CD4-positive, alpha-beta T cell treated with Interleukin-4 for 1 hour (primary cell): ENCODE measurements around the gene EHHADH.
"Not testable (repeated sequence)": the region's sequence is repeated elsewhere in the genome, so short reads cannot be mapped to it uniquely, and the experiment has no call there.

Experiments used
- DNase-seq, 2 donors: peaks; one replicate each; pipeline ENCODE4 v3.0.0-alpha.2; 2020 to 2022

The EHHADH gene

GRCh38 chr3:185253645-185254410 lies at the start of gene EHHADH:
TSS of gene EHHADH (minus strand) at chr3:185254049. CDS start at chr3:185254022, 27 bp downstream.
- DNase-seq: peak; percentile 50 to 51

GRCh38 chr3:185299918-185300426 lies 46.1 kb upstream of the EHHADH start:
- not testable (repeated sequence) for DNase-seq

GRCh38 chr3:185297867-185298266 lies 44.0 kb upstream of the EHHADH start:
- no peak for DNase-seq

- no peak for DNase-seq
Observed at GRCh38 chr3:185292238-185292637, 38.4 kb upstream of the EHHADH start.

- DNase-seq: no peak
Observed at GRCh38 chr3:185290266-185290665, 36.4 kb upstream of the EHHADH start.

GRCh38 chr3:185283374-185283935 lies 29.6 kb upstream of the EHHADH start:
- DNase-seq: no peak

GRCh38 chr3:185282696-185283373 lies 29.0 kb upstream of the EHHADH start:
- DNase-seq: peak; percentile 94 to 95

- DNase-seq: peak in 1 of 2 donors; percentile 32
Observed at GRCh38 chr3:185280572-185281365, 26.9 kb upstream of the EHHADH start.

- no peak for DNase-seq
Observed at GRCh38 chr3:185279587-185280138, 25.8 kb upstream of the EHHADH start.

- no peak for DNase-seq
Observed at GRCh38 chr3:185276415-185276814, 22.6 kb upstream of the EHHADH start.

- DNase-seq: no peak
Observed at GRCh38 chr3:185272033-185272432, 18.2 kb upstream of the EHHADH start.

- no peak for DNase-seq
Observed at GRCh38 chr3:185270956-185271332, 17.1 kb upstream of the EHHADH start.

GRCh38 chr3:185270262-185270955 lies 16.6 kb upstream of the EHHADH start:
- DNase-seq: no peak

GRCh38 chr3:185268194-185268962 lies 14.5 kb upstream of the EHHADH start:
- no peak for DNase-seq

- no peak for DNase-seq
Observed at GRCh38 chr3:185267193-185267592, 13.3 kb upstream of the EHHADH start.

- DNase-seq: no peak
Observed at GRCh38 chr3:185264849-185265553, 11.2 kb upstream of the EHHADH start.

- no peak for DNase-seq
Observed at GRCh38 chr3:185263423-185263822, 9.6 kb upstream of the EHHADH start.

- no peak for DNase-seq
Observed at GRCh38 chr3:185257334-185257733, 3.5 kb upstream of the EHHADH start.

- DNase-seq: no peak
Observed at GRCh38 chr3:185254799-185255198, 950 bp upstream of the EHHADH start.

- not testable (repeated sequence) for DNase-seq
Observed at GRCh38 chr3:185253133-185253532, 716 bp downstream of the EHHADH start.

GRCh38 chr3:185251272-185251671 lies 2.6 kb downstream of the EHHADH start:
- DNase-seq: no peak
